Mucosa of rectum (tissue), 2 donors: ENCODE results near the gene ZNF618.

ENCODE experiments used
- H3K27ac ChIP-seq, 2 donors: one replicate each; pipeline ENCODE4 v1.7.0; 2013; ENCODE audit warnings: inconsistent platforms in 2 of 2, low read depth in 2 of 2, low read length in 2 of 2
- H3K27me3 ChIP-seq, 2 donors: one replicate each; pipeline ENCODE4 v1.7.0; 2013; ENCODE audit warnings: low read length in 2 of 2; ENCODE audit not compliant: control insufficient read depth in 2 of 2, insufficient read depth in 2 of 2
- H3K36me3 ChIP-seq, 2 donors: one replicate each; pipeline ENCODE4 v1.7.0; 2013; ENCODE audit warnings: low read length in 2 of 2; ENCODE audit not compliant: control insufficient read depth in 2 of 2, insufficient read depth in 2 of 2
- H3K4me1 ChIP-seq, 2 donors: one replicate each; pipeline ENCODE4 v1.7.0; 2013; ENCODE audit warnings: low read length in 2 of 2, mild to moderate bottlenecking in 1 of 2; ENCODE audit not compliant: control insufficient read depth in 2 of 2, insufficient read depth in 2 of 2
- H3K4me3 ChIP-seq, 2 donors: one replicate each; pipeline ENCODE4 v1.7.0; 2013; ENCODE audit warnings: low read length in 2 of 2
- H3K9ac ChIP-seq, 2 donors: one replicate each; pipeline ENCODE4 v1.7.0; 2013; ENCODE audit warnings: low read length in 2 of 2, low read depth in 1 of 2, mild to moderate bottlenecking in 1 of 2
- H3K9me3 ChIP-seq, 2 donors: one replicate each; pipeline ENCODE4 v1.7.0; 2013; ENCODE audit warnings: low read length in 2 of 2; ENCODE audit not compliant: control insufficient read depth in 2 of 2
- donor health status: healthy.
- donor health status: Normal muscosa, but diverticular disease.

ZNF618 gene

GRCh38 chr9:113892861-113893491 lies 16.9 kb downstream of the ZNF618 start:
- Histone ChIP-seq H3K4me1 (no peaks in the 10 kb centered on the region), H3K27ac (no peak overlapping the region), H3K4me3 (no peak overlapping the region), H3K36me3 (no peaks in the 10 kb centered on the region), H3K9ac (no peak overlapping the region), H3K27me3 (no peaks in the 10 kb centered on the region), H3K9me3 (no peaks in the 10 kb centered on the region)

GRCh38 chr9:113894166-113894565 lies 18.1 kb downstream of the ZNF618 start:
- no peaks in the 10 kb centered on the region for H3K9me3 ChIP-seq
- H3K36me3 ChIP-seq: no peaks in the 10 kb centered on the region
- H3K9ac ChIP-seq: no peak overlapping the region
- no peak overlapping the region for H3K4me3 ChIP-seq
- H3K4me1 ChIP-seq: no peaks in the 10 kb centered on the region
- no peaks in the 10 kb centered on the region for H3K27me3 ChIP-seq
- no peak overlapping the region for H3K27ac ChIP-seq

GRCh38 chr9:113895526-113895925 lies 19.4 kb downstream of the ZNF618 start:
- Histone ChIP-seq H3K9ac (no peak overlapping the region), H3K27me3 (no peaks in the 10 kb centered on the region), H3K27ac (no peak overlapping the region), H3K9me3 (no peaks in the 10 kb centered on the region), H3K4me1 (no peaks in the 10 kb centered on the region), H3K36me3 (no peaks in the 10 kb centered on the region), H3K4me3 (no peak overlapping the region)

- Histone ChIP-seq H3K4me1 (no peaks in the 10 kb centered on the region), H3K36me3 (no peaks in the 10 kb centered on the region), H3K9ac (no peak overlapping the region), H3K4me3 (no peak overlapping the region), H3K27ac (no peak overlapping the region), H3K9me3 (no peaks in the 10 kb centered on the region), H3K27me3 (no peaks in the 10 kb centered on the region)
Measured at GRCh38 chr9:113896713-113897112, 20.6 kb downstream of the ZNF618 start.

GRCh38 chr9:113898151-113898550 lies 22.0 kb downstream of the ZNF618 start:
- H3K27ac ChIP-seq: no peak overlapping the region
- no peak overlapping the region for H3K4me3 ChIP-seq
- H3K9ac ChIP-seq: no peak overlapping the region
- no peaks in the 10 kb centered on the region for H3K27me3 ChIP-seq
- H3K4me1 ChIP-seq: no peaks in the 10 kb centered on the region
- no peaks in the 10 kb centered on the region for H3K36me3 ChIP-seq
- no peaks in the 10 kb centered on the region for H3K9me3 ChIP-seq

- no peak overlapping the region for H3K9ac ChIP-seq
- no peaks in the 10 kb centered on the region for H3K27me3 ChIP-seq
- H3K36me3 ChIP-seq: no peaks in the 10 kb centered on the region
- H3K4me1 ChIP-seq: no peaks in the 10 kb centered on the region
- H3K27ac ChIP-seq: no peak overlapping the region
- H3K4me3 ChIP-seq: no peak overlapping the region
- H3K9me3 ChIP-seq: no peaks in the 10 kb centered on the region
Measured at GRCh38 chr9:113898596-113898995, 22.5 kb downstream of the ZNF618 start.

GRCh38 chr9:113899205-113899604 lies 23.1 kb downstream of the ZNF618 start:
- H3K4me1 ChIP-seq: no peaks in the 10 kb centered on the region
- no peak overlapping the region for H3K4me3 ChIP-seq
- no peak overlapping the region for H3K9ac ChIP-seq
- H3K27me3 ChIP-seq: no peaks in the 10 kb centered on the region
- H3K9me3 ChIP-seq: no peaks in the 10 kb centered on the region
- no peak overlapping the region for H3K27ac ChIP-seq
- H3K36me3 ChIP-seq: no peaks in the 10 kb centered on the region

GRCh38 chr9:113901221-113901688 lies 25.1 kb downstream of the ZNF618 start:
- H3K4me1 ChIP-seq: no peaks in the 10 kb centered on the region
- H3K27me3 ChIP-seq: no peaks in the 10 kb centered on the region
- H3K9me3 ChIP-seq: no peaks in the 10 kb centered on the region
- no peak overlapping the region for H3K4me3 ChIP-seq
- no peaks in the 10 kb centered on the region for H3K36me3 ChIP-seq
- no peak overlapping the region for H3K27ac ChIP-seq
- H3K9ac ChIP-seq: no peak overlapping the region

- Histone ChIP-seq H3K4me1 (no peaks in the 10 kb centered on the region), H3K9me3 (no peaks in the 10 kb centered on the region), H3K9ac (no peak overlapping the region), H3K27me3 (no peaks in the 10 kb centered on the region), H3K4me3 (no peak overlapping the region), H3K36me3 (no peaks in the 10 kb centered on the region), H3K27ac (no peak overlapping the region)
Measured at GRCh38 chr9:113903514-113904077, 27.5 kb downstream of the ZNF618 start.

- Histone ChIP-seq H3K27me3 (no peaks in the 10 kb centered on the region), H3K4me1 (no peaks in the 10 kb centered on the region), H3K4me3 (no peak overlapping the region), H3K36me3 (no peaks in the 10 kb centered on the region), H3K9me3 (no peaks in the 10 kb centered on the region), H3K9ac (no peak overlapping the region), H3K27ac (no peak overlapping the region)
Measured at GRCh38 chr9:113906411-113907110, 30.5 kb downstream of the ZNF618 start.
